Measurements from ENCODE around the gene RNASEH1.

DNA sequence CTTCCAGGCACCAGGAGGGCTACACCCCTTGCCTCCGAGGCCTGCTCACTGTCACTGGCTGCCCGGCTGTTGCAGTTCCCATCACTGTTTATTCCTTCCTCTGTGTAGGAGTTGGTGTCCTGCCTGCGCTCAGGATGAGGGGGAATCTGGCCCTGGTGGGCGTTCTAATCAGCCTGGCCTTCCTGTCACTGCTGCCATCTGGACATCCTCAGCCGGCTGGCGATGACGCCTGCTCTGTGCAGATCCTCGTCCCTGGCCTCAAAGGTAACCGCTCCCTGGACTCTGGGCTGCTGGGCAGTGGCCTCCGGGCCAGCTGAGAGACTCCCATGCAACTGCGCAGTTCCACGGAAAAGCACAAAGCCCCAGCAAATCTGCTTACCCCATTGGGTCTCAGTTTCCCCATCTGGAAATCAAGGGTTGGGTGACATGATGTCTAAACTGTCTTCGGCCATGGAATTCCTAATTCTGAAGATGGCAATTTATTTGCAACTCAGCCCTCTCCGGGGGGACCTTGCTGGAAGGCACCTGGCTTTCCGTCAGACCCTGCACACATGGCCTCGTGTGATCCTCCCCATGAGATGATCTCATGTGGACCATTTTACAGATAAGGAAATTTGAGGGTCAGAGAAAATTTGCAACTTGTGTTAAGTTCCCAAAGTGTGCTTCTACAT is 46.2 kb upstream of the RNASEH1 start:
- no peak for TF ChIP-seq EZH2 (IDR thresholded peaks at IDR 0.05; ENCODE audit: borderline replicate concordance, low read depth, low read length, poor library complexity, severe bottlenecking)
- TF ChIP-seq, protein P1, sequence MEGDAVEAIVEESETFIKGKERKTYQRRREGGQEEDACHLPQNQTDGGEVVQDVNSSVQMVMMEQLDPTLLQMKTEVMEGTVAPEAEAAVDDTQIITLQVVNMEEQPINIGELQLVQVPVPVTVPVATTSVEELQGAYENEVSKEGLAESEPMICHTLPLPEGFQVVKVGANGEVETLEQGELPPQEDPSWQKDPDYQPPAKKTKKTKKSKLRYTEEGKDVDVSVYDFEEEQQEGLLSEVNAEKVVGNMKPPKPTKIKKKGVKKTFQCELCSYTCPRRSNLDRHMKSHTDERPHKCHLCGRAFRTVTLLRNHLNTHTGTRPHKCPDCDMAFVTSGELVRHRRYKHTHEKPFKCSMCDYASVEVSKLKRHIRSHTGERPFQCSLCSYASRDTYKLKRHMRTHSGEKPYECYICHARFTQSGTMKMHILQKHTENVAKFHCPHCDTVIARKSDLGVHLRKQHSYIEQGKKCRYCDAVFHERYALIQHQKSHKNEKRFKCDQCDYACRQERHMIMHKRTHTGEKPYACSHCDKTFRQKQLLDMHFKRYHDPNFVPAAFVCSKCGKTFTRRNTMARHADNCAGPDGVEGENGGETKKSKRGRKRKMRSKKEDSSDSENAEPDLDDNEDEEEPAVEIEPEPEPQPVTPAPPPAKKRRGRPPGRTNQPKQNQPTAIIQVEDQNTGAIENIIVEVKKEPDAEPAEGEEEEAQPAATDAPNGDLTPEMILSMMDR (conservative IDR thresholded peaks at IDR 0.05; ENCODE audit: low read depth, low read length): no peak
